WERI-Rb-1 (cell line): Measurements from ENCODE around the gene OR10H4.

Experiments used
- DNase-seq: peaks from one replicate; pipeline ENCODE4 v3.0.0-alpha.2; 2020
- H3K27ac ChIP-seq: fragments of 250-450 bp; sonication (Bioruptor Pico); 2 replicates; pipeline ENCODE4 v1.5.1; 2020; ENCODE audit warnings: mild to moderate bottlenecking, moderate library complexity
- H3K27me3 ChIP-seq: fragments of 250-450 bp; sonication (Bioruptor Pico); 2 replicates; pipeline ENCODE4 v1.5.1; 2021; ENCODE audit warnings: mild to moderate bottlenecking, low read depth, moderate library complexity; ENCODE audit not compliant: insufficient read depth, severe bottlenecking
- H3K36me3 ChIP-seq: fragments of 250-450 bp; sonication (Bioruptor Pico); 2 replicates; pipeline ENCODE4 v1.5.1; 2020; ENCODE audit warnings: mild to moderate bottlenecking, moderate library complexity
- H3K4me3 ChIP-seq: 2 replicates; pipeline ENCODE4 v1.5.1; 2011; ENCODE audit warnings: low read depth, mild to moderate bottlenecking, control low read depth, low read length
- H3K9me3 ChIP-seq: fragments of 250-450 bp; sonication (Bioruptor Pico); 2 replicates; pipeline ENCODE4 v1.5.1; 2021; ENCODE audit warnings: mild to moderate bottlenecking, moderate library complexity; ENCODE audit not compliant: severe bottlenecking
- CTCF ChIP-seq: IDR thresholded peaks from 2 replicates; pipeline ENCODE4 v1.5.1; 2011; ENCODE audit warnings: low read depth, mild to moderate bottlenecking, control low read depth, inconsistent platforms, low read length

OR10H4 gene

GRCh38 chr19:15992014-15992413 lies 43.2 kb downstream of the OR10H4 start:
- no peaks in the 10 kb centered on the region for H3K36me3 ChIP-seq
- H3K27ac ChIP-seq = no peak overlapping the region
- TF ChIP-seq CTCF = no peak
- DNase-seq = no peak
- no peak overlapping the region for H3K4me3 ChIP-seq
- H3K27me3 ChIP-seq = peaks cover 32% of the 10 kb centered on the region
- peaks cover 5% of the 10 kb centered on the region for H3K9me3 ChIP-seq

GRCh38 chr19:15995536-15995935 lies 46.7 kb downstream of the OR10H4 start:
- Histone ChIP-seq H3K36me3 (no peaks in the 10 kb centered on the region), H3K9me3 (peaks cover 5% of the 10 kb centered on the region), H3K27ac (no peak overlapping the region), H3K27me3 (peaks cover 30% of the 10 kb centered on the region), H3K4me3 (no peak overlapping the region)
- no peak for DNase-seq
- no peak for TF ChIP-seq CTCF

- H3K9me3 ChIP-seq = peaks cover 5% of the 10 kb centered on the region
- DNase-seq = no peak
Observed at GRCh38 chr19:15998166-15998565, 49.4 kb downstream of the OR10H4 start.

More at GRCh38 chr19:15998166-15998565, 49.4 kb downstream of the OR10H4 start:
- Histone ChIP-seq H3K27ac (no peak overlapping the region), H3K36me3 (no peaks in the 10 kb centered on the region), H3K27me3 (peaks cover 51% of the 10 kb centered on the region), H3K4me3 (no peak overlapping the region)
- no peak for TF ChIP-seq CTCF
